Measurements from ENCODE around the gene ALKBH2. TPM values are rescaled to one million over a fixed set of nuclear protein-coding genes. Genes with fewer than 3 reads are reported as not detected.

The ALKBH2 gene
- total RNA-seq, result 25.2 and 28.7 TPM in 2 replicates

DNA sequence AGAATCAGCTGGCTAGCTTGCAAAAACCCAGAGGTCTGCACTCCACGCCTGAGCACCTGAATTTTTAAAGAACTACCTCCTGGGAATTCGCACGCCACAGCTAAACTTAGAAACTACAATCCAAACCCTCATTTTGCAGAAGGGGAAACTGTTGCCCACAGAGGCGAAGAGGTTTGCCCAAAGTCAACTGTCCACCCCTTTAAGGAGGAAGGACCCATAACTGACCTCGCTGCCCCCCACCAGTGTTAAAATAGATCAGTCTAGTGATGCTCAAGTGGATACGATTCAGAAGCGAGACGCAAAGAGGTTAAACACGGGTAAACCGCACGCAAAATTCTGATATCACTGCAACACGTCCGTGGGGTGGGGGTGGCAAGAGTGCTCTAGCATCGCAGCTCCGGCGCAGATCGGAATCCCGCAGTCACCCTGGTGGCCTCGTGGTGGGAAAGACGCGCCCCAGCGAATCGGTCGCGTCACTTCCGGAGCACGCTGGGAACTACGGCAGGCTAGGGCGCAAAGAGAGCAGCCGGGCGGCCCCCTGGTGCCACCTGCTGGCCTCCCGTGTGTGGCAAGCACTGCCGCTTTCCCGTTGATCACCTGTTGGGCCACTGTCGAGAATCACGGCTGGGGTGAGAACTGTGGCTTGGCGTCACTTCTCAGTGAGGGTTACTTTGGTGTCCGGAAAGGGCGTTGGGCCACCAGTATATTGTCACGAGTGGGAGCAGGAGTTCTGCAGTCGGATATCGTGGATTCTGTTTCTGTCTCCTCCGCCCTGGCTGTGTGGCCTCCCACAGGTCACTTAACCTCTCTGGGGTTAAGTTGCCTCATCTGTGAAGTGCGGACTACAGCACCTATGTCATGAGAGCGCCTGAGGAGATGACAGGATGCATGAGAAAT lies at the start of gene ALKBH2:
TSS of gene ALKBH2 (minus strand) at position 451 of the 897 bp plus-strand sequence. CDS start 686 bp downstream, outside the sequence.

DNA sequence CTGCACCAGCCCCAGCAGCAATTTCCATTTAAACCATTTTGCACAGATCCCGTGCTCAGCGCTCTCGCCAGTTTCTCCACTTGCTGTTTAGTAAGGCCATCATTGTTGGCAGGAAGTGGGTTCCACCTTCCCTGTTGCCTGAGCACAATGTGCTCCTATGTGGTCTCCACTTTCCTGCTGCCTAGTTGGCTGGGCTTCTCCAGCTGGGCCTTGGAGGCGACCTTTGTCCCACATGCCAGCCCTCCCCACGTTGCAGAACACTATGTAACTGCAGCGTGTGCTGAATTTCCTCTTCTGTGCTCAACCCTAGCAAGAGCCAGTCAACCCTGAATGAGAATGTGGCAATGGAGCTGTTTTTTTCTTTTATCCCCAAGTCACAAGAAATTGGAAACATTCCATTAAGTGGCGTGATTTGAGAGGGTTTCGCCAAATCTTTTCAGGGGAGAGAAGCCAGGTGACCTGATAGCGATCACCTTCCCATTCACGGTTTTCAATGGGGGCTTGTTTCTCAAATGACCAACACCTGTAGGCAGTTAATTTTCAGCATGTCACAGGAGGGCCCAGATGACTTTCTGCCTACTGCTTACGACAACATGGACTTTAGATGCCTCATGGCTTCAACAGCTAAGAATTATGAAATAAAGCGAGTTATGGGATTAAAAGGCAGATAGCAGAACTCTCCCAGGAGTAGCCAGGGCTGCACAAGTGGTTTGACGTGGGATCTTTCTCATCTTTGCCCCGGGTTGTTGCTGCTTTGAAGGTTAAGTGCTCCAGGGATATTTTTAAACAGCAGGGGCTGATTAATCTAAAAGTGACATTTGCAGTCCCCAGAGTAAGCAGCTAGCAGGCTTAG lies 22.7 kb upstream of the ALKBH2 start, which contains the start of gene ACACB:
TSS of gene ACACB (plus strand) at position 830 of the 853 bp plus-strand sequence. CDS start 22,819 bp downstream, outside the sequence.

DNA sequence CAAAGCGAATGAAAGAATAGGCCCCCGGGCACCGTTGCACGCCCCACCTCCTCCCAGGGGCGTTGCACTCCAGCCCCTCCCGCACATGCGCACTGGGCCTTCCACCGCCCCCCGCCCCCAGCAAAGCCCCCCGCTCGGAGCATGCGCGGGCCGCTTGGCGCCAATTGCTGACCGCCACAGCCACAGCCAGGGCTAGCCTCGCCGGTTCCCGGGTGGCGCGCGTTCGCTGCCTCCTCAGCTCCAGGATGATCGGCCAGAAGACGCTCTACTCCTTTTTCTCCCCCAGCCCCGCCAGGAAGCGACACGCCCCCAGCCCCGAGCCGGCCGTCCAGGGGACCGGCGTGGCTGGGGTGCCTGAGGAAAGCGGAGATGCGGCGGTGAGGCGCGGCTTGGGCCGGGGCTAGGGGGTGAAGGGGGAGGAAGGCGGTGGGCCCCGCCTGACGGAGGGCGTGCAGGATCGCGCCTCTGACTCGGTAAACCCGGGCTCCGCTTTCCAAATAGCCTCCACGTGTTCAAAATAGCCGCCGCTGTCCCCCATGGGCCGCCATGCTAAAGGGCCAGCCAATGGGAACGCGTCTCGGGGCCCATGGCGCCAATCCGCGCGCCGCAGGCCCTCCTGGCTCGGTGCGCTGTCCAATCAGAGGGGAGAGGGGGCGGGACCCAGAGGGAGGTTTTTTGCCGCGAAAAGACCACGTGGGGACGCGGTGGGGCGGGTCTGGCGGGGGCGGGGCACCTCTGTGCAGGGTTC lies 4.3 kb upstream of the ALKBH2 start, which contains the start of gene UNG:
TSS of gene UNG (plus strand) at position 163 of the 748 bp plus-strand sequence. CDS start at position 246, 83 bp downstream.

DNA sequence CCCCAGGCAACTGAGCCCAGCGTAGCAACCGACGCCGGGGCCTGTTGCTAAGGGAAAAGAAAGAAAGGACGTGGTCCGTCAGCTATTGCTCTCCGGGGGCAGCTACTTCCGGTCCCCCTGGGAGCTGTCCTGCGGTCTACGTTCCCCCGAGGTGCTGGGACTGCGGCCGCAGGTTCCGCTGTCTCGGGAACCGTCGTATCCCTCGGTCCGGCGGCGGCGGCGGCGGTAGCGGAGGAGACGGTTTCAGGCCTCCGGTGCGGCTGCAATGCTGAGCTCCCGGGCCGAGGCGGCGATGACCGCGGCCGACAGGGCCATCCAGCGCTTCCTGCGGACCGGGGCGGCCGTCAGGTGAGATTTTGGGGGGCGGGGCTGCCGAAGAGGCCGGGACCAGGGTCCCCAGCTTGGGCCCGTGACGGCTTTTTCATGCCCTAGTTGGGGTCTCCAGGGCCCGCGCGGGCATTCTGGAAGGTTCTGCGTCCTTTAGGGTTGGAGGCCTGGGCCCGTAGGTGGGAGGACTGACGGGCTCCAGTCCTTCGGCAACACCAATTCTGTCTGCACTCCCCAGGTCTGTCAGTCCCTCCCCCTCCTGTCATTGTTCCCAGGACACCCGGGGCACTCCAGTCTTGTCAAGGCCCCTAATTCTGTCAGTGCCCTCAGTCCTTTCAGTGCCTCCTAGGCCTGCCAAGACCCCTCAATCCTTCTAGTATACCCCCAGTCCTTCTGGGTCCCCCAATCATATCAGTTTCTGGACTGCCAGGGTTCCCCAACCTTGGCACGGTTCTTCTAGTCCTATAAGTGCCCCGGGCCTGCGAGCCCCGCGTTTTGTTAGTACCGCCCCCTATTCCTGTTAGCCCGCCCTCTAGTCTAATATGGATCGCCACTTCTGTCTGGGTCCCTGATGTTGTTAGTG lies 40.6 kb downstream of the ALKBH2 start, which contains the start of gene USP30:
TSS of gene USP30 (plus strand) at position 163 of the 910 bp plus-strand sequence. CDS start at position 266, 103 bp downstream.

Small RNA genes lying within 50 kb of the gene (small RNA-seq; reads per million reads assigned to genes)
- 0.08 reads per million for gene RNA5SP372

Other genes with a start within 250 kb of the ALKBH2 start
- 14.3 and 19.0 TPM in 2 replicates for gene SSH1, start 235.9 kb downstream of the ALKBH2 start, total RNA-seq
- not detected in 2 replicates for gene DAO, start 213.4 kb downstream of the ALKBH2 start, total RNA-seq
- gene SVOP, start 72.4 kb downstream of the ALKBH2 start, total RNA-seq, result not detected in 2 replicates
- gene USP30, start 40.9 kb downstream of the ALKBH2 start, total RNA-seq, result 7.0 and 8.5 TPM in 2 replicates
- gene UNG, start 4.1 kb upstream of the ALKBH2 start, total RNA-seq, result 19.5 and 26.6 TPM in 2 replicates
- 2.5 and 7.3 TPM in 2 replicates for gene ACACB, start 23.1 kb upstream of the ALKBH2 start, total RNA-seq
- gene FOXN4, start 215.8 kb upstream of the ALKBH2 start, total RNA-seq, result not detected in 2 replicates

Data from subcutaneous preadipocyte (primary cell).